Astrocyte of the cerebellum (primary cell): ENCODE data around the gene SH2D6.

Experiments
- DNase-seq: peaks from one replicate; pipeline ENCODE4 v3.0.0-alpha.2; 2011; ENCODE audit warnings: low read depth
- H3K4me3 ChIP-seq: 2 replicates; pipeline ENCODE4 v1.5.1; 2011; ENCODE audit warnings: mild to moderate bottlenecking, low read depth, low read length, moderate library complexity
- in situ Hi-C: cut with HindIII; loops from 2 replicates; pipeline ENCODE4 v1.10.0; 2017; ENCODE audit warnings: low sequenced_read_pairs
- TF ChIP-seq, protein P1 (sequence below): IDR thresholded peaks from 2 replicates; pipeline ENCODE4 v1.5.1; 2012; ENCODE audit warnings: low read length, low read depth, moderate library complexity, mild to moderate bottlenecking; ENCODE audit errors: missing control alignments

SH2D6 gene

DNA sequence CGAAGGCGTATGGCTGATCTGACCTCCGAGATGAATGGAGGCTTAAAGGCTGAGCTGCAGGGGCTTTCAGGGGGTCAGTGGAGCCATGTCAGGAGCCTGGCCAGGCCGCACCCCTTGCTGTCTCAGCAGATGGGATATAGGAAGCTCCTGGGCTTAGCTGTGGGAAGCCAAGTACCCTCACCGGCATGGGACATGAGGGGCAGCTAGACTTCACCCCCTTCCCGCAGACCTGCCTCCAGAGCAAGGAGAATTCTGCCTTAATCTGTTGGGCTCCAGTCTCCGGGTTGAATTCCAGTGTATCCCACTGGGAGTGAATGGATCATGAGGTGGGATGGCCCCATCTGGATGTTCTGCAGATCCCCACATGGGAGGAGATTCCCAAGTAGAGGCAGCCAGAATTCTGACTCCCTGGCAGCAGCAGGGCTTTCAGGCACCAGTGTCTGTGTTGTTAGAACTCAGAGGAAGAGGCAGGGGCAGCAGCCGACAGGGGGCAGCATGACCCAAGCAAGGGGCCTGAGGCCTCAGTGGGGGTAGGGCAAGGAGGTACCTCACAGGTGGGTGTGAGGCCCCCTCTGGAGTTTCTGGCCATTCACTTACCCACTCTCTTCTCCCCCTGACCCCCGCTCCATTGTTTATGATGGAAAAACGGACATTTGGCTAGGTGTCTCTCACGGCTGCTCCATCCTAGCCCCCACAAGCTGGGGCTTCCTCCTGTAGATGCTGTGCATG lies 27.4 kb upstream of the SH2D6 start:
- TF ChIP-seq, protein P1, sequence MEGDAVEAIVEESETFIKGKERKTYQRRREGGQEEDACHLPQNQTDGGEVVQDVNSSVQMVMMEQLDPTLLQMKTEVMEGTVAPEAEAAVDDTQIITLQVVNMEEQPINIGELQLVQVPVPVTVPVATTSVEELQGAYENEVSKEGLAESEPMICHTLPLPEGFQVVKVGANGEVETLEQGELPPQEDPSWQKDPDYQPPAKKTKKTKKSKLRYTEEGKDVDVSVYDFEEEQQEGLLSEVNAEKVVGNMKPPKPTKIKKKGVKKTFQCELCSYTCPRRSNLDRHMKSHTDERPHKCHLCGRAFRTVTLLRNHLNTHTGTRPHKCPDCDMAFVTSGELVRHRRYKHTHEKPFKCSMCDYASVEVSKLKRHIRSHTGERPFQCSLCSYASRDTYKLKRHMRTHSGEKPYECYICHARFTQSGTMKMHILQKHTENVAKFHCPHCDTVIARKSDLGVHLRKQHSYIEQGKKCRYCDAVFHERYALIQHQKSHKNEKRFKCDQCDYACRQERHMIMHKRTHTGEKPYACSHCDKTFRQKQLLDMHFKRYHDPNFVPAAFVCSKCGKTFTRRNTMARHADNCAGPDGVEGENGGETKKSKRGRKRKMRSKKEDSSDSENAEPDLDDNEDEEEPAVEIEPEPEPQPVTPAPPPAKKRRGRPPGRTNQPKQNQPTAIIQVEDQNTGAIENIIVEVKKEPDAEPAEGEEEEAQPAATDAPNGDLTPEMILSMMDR = peak; percentile 77
- no peak overlapping the region for H3K4me3 ChIP-seq
- in situ Hi-C loops = no loop called here
- DNase-seq = no peak

DNA sequence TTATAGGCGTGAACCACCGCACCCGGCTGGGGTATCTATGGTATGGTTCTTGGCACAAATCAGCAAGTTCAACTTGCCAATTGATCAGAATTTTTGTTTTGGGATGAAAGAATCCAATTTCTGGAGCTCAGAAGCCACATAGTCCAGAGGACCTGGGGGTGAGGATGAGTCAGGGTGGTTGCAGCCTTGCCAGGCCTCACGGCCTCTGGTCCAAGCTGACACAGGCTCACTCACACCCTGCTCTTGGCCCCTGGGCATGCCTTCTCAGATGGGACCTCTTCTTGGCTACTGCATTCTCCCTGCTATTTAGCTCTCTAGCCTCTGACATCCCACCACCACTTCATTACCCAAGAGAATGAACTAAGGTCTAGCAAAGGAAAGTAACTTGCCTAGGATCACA lies 24.7 kb upstream of the SH2D6 start:
- DNase-seq = no peak
- no peak overlapping the region for H3K4me3 ChIP-seq
- TF ChIP-seq, protein P1 = no peak
- in situ Hi-C loops = no loop called here

DNA sequence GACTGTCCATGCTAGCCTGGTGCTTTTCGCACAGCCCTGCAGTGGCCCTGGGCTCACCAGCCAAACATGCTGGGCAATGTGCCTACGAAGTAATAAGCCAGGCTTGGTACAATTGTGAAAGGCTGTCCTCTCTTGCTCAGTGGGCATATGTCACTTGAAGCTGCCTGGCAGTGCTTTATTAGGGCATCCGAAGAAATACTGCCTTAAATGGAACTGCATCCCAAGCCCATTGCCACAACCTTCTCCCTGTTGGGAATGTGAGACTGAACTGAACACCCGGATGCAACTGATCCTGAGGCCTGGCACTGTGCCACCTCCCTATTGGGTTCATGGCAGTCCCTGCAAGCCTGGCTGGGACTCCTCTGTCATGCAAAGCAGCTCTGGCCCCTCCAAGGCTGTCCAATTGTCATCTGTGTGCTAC lies 24.2 kb upstream of the SH2D6 start:
- no peak for DNase-seq
- TF ChIP-seq, protein P1 = no peak
- in situ Hi-C loops = no loop called here
- H3K4me3 ChIP-seq = no peak overlapping the region

DNA sequence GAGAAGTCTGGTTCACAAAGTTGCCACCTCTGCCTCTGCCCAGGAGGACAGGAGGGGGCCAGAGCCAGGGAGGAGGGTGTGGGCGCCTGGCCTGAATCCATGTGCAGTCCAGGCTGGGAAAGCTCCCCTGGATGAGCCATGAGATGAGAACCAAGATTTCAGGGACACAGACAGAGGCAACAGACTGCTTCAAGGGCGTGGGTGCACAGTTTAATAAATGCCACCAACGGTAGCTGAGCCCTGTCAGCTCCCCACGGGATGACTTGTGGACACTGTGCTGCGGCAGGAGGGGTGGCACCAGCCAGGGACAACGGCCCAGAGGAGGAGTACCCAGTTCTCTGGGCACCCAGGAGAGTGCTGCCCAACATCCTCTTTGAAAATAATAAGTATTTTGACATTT lies 23.5 kb upstream of the SH2D6 start:
- in situ Hi-C loops = no loop called here
- DNase-seq = no peak
- TF ChIP-seq, protein P1 = no peak
- H3K4me3 ChIP-seq = no peak overlapping the region

DNA sequence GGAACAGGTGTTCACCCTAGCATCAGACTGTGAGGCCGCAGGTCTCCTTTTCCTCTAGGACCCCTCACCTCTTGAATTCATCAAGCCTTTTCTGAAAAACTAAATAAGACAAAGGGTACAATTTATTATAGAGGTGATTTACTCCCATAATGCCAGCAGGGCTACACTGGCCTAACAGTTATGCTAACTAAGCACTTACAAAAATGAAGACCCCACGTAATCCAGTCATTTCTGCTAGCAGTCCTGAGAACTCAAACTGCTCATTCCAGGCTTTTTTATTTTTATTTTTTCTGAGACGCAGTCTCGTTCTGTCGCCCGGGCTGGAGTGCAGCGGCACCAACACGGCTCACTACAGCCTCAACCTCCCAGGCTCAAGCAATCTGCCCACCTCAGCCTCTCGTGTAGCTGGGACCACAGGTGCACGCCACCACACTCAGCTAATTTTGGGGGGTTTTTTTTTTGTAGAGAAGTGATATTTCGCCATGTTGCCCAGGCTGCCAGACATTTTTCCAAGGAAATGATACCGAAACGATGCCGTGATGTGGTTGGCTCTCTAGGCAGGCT lies 22.5 kb upstream of the SH2D6 start:
- in situ Hi-C loops = no loop called here
- TF ChIP-seq, protein P1 = no peak
- no peak overlapping the region for H3K4me3 ChIP-seq
- no peak for DNase-seq

DNA sequence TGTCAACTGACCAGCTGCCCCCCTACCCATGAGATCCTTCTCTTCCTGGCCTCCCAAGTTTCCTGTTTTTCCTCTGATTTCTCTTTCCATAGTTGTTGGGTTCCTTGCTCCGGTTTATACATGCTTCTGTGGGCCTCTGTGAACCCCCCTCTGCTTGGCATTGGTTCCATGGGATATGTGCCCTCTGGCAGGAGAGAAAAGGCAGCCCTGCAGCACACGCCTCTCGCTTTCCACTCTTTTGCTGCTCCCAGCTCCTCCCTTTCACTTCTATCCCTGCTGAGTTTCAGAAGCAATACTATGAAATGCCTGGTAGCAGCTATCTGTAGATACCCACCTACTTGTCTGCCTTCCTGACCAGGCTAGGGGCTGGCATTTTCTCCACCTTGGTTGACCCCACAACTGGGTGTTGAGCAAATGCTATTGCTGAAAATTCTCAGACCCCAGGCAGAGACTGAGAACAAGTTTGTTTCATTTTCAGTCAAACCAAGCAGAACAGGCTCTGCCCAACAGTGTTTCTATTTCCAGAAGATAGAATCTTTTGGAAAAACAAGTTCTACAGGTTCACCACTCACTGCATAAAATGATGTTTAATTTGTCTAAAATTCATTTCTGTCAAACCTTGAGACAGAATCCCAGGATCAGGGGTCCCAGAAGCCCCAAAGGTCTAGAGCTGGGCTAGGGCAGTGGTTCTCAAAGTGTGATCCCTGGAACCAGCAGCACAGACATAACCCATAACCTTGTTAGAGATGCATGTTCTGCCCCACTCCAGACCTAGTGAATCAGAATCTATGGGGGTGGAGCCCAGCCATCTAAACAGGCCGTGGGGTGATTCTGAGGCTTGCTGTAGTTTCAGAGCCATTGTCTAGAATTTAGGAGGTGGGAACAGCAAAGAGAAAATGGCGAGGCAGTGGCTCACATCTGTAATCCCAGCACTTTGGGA lies 21.7 kb upstream of the SH2D6 start:
- no peak overlapping the region for H3K4me3 ChIP-seq

More for the DNA sequence above, 21.7 kb upstream of the SH2D6 start:
- in situ Hi-C loops = no loop called here
- DNase-seq = no peak
- TF ChIP-seq, protein P1 = no peak
